HG02981 (cell line): ENCODE results near the gene EPB41L5.
"Not testable (repeated sequence)": the region's sequence is repeated elsewhere in the genome, so short reads cannot be mapped to it uniquely, and the experiment has no call there.

ENCODE experiments used
- ATAC-seq: cut with Tn5 transposase; IDR thresholded peaks from one replicate; pipeline ENCODE4 v1.9.1; 2021; ENCODE audit warnings: mild to moderate bottlenecking, moderate library complexity; ENCODE audit not compliant: unreplicated experiment

EPB41L5 gene

DNA sequence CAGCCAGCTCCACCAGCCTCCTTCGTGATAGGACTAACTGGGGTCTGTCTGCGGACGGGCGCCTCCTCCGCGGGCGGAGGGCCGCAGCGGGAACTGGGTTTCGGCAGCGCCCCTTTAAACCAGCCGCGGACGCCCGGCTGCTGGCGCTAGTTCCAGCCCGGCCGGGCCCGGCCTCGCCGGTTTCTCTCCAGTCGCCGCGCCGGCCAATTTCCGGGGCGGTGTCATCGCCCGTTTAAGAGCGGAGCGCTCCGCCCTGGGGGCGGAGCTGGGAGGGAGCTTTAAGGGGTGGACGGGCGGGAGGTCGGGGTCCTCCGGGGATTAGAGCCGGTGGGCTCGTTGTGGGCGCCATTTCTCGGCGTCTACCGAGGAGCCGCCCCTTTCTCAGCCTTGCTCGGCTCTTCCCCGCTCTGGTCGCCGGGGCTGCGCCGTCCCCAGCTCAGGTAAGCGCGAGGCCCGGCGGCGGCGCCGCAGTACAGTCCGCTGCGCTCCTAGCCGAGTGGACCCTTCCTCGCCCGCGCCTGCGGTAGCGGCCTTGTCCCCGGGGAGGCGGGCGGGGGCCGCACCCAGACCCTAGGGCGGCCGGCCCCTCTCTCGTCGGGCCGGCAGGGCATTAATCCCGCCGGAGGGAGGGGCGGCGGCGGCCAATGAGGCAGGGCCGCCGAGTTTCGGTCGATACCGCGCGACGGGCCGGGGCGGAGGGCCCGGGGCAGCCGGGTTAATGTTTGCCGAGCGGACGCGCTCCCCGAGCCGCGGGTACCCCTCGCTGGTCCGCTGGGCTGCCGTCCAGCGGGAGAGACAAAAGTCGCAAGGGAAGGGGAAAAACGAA, at the start of gene EPB41L5:
EPB41L5 (plus strand) TSS at position 307 of the 826 bp plus-strand sequence. CDS start 6,008 bp downstream, outside the sequence.
- ATAC-seq = peak; percentile 95

DNA sequence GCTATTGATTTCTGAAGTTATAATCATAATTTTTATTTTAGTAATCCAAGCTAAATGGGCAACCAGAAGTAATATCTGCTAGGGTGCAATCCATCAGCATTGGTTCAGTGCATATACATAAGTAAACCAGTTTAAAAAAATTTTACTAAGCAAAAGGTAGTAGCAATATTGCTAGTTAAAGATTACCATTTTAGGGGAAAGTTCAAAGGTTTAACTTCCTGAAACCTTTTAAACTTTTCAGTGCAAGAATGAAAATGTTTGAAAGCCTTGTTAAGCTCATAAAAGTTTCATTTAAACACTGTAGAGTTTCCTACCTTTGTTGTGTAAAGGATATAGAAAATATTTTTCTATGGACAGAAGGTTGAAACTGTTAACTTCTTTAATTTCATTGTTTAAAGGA, 31.0 kb upstream of the EPB41L5 start:
- no peak for ATAC-seq

DNA sequence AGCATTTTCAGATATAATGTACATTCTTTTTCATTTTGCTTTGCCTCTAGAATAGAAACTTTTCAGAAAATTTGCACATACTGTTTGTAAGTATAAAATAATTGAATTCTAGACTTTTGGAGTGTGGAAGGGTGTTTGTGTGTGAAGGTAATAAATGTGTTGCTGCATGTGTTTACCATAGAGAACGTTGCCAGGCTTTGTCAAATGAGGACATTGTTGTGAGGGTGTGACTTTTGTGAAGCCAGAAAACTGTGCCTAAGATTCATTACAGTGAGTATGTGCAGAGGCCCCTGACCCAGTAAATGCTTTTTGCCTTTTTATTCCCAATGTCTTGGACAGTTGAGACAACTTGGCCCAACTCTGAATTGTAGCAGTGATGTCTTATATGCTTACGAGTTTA, 30.4 kb upstream of the EPB41L5 start:
- no peak for ATAC-seq

DNA sequence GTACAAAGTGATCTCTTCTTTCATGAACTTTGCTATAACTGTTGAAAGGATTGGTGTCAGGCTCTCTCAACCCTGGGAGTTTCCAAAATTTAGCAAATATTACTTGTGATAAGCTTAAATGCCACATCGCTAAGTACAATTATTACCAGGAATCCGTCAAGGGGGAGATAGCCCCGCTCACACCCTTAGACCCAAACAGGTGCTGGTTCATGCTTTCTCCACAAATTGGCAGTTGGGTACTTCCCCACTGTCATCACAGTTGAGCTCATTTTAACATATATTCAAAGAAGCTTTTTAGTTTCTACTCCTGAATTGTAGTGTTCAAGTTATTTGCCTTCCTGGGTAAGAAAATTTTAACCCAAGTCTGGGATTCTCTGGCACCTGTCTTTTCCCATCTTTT, 29.8 kb upstream of the EPB41L5 start:
- ATAC-seq = no peak

DNA sequence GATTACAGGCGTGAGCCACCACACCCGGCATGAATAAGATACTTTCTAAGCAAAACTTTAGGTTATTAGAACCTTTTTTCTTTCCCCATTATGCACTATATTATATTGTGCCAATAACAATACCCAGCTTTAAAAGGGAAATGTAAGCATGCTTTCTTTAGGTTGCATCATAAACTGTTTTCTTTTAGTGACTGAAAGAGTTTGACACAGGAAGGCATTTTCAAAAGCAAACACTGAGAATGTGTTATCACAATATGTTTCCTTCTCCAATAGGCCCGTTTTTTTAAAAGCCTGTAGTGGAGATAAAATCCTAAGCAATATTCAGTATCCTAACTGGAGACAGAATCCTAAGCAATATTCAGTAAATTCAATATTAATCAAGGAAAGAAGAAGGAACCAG, 16.7 kb upstream of the EPB41L5 start:
- ATAC-seq = no peak

DNA sequence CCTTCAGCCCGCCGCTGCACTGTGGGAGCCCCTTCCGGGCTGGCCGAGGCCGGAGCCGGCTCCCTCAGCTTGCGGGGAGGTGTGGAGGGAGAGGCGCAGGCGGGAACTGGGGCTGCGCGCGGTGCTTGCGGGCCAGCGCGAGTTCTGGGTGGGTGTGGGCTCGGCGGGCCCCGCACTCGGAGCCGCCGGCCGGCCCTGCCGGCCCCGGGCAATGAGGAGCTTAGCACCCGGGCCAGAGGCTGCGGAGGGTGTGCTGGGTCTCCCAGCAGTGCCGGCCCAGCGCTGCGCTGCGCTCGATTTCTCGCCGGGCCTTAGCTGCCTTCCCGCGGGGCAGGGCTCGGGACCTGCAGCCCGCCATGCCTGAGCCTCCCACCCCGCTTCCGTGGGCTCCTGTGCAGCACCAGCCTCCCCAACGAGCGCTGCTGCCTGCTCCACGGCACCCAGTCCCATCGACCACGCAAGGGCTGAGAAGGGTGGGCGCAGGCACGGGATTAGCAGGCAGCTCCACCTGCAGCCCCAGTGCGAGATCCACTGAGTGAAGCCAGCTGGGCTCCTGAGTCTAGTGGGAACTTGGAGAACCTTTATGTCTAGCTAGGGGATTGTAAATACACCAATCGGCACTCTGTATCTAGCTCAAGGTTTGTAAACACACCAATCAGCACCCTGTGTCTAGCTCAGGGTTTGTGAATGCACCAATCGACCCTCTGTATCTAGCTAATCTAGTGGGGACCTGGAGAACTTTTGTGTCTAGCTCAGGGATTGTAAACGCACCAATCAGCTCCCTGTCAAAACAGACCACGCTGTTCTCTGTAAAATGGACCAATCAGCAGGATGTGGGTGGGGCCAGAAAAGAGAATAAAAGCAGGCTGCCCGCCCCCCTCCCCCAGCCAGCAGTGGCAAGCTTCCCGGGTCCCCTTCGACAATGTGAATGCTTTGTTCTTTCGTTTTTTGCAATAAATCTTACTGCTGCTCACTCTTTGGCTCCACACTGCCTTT, 15.7 kb upstream of the EPB41L5 start:
- ATAC-seq = not testable (repeated sequence)

DNA sequence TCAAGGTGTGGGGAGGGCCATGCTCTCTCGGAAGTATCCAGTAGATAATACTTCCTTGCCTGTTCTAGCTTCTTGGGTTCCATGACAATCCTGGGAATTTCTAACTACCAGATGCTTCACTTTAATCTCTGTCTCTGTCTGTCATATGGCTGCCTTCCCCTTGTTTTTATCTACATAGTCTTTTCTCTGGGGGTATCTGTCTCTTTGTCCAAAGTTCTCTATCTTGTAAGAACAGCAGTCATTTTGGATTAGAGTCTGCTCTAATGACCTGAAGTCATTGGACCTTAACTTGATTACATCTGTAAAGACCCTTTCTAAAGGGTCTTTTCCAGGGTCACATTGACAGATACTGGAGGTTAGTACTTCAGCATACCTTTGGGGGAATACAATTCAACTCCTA, 11.4 kb upstream of the EPB41L5 start:
- ATAC-seq = no peak

DNA sequence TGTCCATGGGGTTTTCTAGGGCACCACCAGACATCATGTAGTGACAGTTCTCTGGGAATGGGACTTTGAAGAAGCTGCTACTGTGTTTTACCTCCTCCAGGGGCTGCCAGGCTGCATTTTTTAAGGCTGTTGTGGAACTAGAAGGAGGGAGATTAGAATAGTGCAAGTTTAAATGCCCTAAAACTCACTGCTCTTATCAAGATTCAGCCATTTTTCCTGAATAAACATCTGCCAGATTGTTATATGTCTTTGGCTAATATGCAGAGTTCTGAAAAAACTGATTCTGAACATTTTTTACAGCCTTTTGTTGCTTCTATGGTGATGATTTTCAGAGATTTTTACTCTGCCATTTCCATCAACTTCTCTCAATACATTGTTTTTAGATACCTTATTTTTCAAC, 8.6 kb upstream of the EPB41L5 start:
- no peak for ATAC-seq

DNA sequence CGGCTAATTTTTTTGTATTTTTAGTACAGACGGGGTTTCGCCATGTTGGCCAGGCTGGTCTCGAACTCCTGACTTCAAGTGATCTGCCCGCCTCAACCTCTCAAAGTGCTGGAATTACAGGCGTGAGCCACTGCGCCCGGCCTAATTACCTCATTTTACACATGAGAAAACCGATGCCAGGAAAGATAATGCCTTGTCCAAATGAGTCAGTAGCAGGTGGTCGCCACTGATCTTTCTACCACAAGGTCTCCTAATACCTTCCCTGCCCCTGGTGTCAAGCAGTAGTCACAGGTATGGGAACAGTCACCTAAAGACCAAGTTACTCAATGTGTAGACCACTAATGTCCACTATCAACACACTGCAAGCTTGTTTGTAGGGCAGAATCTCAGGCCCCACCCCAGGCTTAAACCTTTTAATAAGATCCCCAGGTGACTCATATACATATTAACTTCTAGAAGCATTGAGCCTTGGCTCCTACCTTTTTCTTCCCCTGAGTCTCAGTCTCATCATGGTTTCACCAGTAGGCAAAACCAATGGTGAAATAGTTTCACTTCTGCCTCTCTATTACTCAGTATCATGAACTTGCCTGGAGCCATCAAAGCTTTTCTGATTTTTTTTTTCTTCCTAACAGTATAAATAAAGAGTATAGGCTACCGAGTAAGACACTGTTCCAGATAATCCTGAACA, 6.9 kb upstream of the EPB41L5 start:
- peak; percentile 93 for ATAC-seq

DNA sequence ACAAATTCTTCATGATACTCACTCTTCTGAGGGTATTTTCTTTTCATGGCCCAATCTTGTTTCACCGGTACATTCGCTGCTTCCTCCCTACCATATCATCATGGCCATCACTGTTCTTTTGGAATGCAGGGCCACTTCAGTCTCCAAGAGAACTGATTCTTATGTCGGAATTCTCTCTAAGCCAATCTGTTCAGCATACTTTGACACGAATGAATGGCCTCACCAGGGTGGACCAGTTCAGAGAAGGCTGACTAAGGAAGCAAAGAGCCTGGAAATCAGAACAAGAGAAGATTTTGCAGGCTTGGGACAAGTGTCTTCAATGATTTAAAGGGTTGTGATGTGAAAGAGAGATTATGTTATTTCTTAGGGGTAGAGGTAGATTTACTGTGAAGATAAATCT, 5.0 kb upstream of the EPB41L5 start:
- no peak for ATAC-seq

DNA sequence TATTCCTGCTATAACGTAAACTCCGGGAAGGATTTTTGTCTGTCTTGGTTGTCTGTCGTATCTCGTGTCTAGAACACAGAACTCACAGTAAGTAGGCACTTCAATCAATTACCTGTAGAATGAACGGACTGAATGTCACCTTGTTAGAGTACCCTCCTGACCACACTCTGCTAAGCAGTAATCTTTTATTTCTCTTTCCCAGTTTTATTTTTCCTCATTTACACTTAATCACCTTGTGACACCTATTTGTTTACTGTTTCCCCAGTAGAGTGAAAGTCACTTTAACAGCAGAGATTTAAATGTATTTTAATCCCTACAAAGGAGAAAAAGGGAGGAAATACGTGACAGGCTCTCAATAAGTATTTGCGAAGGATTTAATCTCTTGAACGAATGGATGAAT, 514 bp upstream of the EPB41L5 start:
- no peak for ATAC-seq

DNA sequence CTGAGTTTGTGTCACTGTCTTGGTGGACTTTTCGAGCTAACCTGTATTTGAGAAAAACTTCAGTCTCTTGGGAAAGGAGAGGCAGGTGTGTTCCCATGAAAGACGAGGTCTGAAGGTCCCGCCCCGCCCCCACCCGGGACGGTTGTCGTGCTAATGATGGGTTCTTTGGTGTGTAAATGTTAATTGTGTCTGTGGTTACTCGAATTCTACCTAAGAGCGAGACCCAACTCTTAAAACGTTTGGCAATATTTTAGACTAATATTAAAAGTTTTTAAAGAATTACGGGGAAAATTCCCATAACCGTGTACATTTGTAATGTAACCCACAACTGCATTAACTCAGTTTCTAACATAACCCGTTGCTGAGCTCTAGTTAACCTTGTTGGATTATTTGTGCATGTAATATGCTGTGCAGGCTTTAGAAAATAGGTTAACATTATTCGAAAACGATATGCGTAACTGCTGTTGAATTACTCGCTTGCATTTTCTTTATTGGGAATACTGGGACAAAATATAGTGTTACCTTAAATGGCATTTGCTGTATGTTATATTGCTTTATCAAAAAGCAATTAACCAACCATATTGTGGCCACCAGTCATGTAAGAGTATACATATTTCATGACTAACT, 833 bp downstream of the EPB41L5 start:
- ATAC-seq = no peak

DNA sequence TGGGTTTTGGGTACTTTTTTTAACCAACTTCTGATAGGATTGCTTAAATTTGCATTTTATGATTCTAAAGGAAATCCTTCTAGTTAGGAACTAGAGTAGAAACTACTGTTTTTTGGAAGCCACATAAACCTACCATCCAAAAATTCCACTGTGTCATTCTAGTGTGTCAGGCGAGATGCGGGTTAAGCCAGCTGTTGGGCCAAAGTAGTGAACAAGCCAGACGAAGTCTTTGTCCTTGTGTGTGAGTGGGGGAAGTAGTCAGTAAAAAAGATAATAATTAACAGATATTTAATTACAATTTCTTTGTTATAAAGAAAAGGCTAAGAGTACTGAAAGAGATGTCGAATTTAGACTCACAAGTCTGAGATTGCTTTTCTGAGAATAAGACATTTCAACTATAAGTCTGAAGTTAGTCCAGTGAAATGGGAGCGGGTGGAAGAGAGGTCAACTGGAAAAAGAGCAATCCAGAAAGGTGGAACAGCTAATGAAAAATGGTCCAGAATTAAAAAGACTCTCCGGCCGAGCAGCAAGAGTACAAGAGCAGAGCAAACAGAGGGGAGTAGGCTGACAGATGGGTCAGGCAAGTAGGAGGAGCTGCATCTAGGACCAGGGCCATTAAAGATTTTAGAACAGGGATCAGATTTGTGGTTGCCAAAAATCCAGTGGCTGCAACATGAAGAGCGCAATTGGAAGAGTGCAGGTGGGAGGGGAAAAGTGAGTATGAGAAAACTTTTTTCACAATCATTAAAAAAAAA, 1.5 kb downstream of the EPB41L5 start:
- no peak for ATAC-seq

DNA sequence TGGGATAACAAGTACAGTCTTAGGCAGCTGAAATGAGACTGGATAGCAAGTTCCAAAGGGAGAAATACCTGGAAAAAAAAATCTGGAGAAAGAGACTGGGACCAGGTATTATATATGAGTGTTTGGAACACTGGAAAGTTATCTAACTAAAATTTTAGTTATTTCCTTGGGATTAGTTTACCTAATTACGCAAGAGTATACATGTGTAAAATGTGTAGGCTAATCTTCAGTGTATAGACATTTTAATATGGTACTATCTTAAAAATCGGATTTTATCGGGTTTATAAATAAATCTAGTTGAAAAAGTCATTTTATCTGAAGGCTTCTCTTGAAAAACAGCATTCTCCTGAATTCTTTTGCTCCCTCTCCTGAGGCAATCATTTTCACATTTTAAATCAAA, 3.9 kb downstream of the EPB41L5 start:
- no peak for ATAC-seq

DNA sequence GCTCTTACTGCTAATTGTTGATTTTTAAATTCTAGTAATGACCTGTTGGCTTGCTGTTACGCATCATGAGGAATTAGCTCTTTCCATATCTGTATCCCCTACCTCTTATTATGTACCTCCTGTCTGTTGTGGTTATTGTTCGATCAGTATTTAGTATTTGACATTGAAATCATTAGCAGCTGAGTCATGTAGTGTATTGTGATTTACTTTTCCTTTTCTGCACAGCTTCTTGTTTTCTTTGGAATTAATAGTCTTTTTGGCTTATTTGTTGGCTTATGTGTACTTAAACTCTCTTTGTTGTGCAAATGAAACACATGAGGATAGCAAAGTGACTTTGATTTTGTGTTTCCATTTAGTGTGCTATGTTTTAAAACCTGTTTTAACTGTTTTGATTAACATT, 4.3 kb downstream of the EPB41L5 start:
- no peak for ATAC-seq

DNA sequence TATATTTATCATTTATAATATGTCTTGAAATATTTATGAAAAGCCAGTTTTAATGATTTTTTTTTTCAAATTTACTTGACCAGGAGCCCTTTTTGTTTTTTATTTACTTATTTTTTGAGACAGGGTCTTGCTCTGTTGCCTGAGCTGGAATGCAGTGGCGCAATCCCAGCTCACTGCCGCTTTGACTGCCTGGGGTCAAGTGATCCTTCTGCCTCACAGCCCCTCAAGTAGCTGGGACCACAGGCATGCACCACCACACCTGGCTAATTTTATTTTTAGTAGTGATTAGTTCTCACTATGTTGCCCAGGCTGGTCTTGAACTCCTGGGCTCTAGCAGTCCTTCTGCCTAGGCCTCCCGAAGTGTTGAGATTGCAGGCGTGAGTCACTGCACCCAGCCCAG, 5.7 kb downstream of the EPB41L5 start:
- ATAC-seq = no peak

DNA sequence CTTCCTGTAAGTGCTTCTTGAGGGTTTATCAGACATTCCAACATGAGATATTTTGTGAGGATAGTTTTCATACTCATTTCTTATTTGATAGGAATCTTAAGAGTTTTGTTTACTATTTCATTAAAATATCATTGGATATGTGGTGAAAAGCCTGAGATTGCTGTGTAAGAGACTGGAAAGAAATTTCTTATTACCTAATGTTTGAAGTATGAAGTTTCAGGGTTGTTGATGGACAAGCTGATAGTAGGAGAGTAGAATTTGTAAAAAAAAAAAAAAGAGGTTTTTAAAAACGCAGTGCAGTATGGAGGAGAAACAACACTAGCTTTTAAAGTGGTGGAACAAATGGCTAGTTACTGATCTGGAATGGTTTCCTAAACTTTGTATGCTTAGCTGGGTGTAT, 7.7 kb downstream of the EPB41L5 start:
- no peak for ATAC-seq

DNA sequence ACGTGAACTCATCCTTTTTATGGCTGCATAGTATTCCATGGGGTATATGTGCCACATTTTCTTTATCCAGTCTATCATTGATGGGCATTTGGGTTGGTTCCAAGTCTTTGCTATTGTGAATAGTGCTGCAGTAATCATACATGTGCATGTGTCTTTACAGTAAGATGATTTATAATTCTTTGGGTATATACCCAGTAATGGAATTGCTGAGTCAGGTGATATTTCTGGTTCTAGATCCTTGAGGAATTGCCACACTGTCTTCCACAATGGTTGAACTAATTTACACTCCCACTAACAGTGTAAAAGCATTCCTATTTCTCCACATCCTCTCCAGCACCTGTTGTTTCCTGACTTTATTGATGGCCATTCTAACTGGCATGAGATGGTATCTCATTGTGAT, 9.6 kb downstream of the EPB41L5 start:
- not testable (repeated sequence) for ATAC-seq

DNA sequence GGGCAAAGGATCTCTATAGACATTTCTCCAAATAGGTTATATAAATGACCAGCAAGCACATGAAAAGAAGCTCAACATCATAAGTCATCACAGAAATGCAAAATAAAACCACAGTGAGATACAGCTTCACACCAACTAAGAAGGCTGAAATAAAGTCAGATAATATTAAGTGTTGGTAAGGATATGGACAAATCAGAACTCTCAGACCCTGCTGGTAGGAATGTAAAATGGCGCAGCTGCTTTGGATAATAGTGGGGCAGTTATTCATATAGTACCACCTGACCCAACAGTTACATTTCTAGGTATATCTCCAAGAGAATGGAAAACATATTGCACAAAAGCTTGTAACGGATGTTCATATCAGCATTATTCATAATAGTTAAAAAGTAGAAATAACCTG, 14.0 kb downstream of the EPB41L5 start:
- ATAC-seq = no peak

DNA sequence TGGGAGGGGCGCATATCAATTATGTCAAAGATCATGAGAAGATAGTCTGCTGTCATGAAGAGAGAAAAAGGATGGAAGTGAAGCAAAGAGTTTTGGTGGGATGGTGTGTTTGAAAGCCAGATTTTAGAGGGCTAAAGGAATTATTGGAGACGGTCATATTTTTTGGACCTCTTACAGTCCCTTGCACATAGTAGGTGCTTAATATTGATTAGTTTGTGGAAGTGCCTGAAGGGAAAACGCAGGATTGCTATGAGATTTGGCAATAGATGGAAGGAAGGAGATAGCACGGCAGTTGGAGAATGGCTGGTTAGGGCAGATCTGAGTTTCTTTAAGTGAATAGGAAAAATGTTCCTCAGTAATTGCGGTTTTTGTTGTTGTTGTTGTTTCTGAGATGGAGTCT, 15.9 kb downstream of the EPB41L5 start:
- no peak for ATAC-seq
